ENCODE measurements around the gene RAVER1.
A peak's percentile ranks its signal among the peaks of the same experiment; 100 is the strongest.

The RAVER1 gene

DNA sequence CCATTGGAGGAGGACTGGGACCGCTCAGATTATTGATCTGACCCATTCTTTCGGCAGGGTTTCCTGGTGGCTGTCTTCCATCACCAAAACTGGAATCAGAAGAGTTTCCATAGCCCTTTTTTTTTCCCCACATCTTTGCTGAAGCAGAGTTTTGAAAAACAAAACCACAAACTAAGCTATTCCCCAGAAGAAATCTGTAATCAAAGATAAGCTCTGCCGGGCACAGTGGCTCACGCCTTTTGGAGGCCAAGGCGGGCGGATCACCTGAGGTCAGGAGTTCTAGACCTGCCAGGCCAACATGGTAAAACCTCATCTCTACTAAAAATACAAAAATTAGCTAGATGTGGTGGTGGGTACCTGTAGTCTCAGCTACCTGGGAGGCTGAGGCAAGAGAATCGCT is 66.6 kb downstream of the RAVER1 start:
- peak; percentile 69 for DNase-seq
